Measurements from ENCODE around the gene ADORA1.

The ADORA1 gene

DNA sequence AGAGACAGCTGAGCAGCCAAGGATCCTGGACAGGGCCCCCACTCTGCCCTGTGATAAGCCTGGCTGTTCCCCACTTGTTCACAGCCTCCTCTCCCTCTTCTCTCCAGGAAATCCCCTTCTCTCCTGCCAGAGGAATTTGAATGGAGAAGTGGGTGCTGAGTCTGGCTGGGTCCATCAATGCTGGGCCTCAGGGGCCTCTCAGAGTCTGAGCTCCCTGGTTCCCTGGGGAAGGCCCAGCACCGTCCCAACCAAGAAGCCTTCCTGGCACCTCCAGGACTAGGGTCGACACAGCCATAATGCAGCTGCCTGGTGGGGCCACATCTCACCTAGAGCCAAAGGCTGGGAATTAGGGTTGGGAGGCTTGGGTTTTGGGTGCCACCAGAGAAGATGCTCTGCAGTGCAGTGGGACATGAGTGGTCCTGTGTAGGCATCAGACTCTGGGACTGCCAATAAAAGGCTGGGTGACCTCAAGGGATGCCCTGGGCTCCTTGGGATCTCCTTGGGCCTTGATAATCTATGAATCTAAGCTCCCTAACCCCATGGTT, 45.6 kb downstream of the ADORA1 start:
- no peak for DNase-seq (ENCODE audit: low spot score)

DNA sequence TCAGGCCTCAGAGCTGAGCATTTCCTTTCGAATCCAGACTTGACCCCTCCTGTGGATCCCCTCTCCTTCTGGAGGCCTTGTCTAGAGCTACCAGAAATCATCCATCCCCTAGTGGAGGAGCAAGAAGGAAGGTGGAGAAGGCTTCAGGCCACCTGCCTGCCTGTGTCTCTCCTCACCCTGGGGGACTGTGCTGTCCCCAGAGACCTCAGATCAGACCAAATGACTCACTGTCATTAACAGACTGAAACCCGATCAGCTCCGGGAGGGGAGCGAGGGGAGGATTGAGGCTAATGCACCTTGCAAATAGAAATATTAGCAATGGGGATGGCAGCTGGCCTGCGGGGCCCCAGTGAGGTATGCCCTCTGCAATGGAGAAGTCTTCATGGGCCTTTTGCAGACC, 46.0 kb downstream of the ADORA1 start:
- no peak for DNase-seq (ENCODE audit: low spot score)

DNA sequence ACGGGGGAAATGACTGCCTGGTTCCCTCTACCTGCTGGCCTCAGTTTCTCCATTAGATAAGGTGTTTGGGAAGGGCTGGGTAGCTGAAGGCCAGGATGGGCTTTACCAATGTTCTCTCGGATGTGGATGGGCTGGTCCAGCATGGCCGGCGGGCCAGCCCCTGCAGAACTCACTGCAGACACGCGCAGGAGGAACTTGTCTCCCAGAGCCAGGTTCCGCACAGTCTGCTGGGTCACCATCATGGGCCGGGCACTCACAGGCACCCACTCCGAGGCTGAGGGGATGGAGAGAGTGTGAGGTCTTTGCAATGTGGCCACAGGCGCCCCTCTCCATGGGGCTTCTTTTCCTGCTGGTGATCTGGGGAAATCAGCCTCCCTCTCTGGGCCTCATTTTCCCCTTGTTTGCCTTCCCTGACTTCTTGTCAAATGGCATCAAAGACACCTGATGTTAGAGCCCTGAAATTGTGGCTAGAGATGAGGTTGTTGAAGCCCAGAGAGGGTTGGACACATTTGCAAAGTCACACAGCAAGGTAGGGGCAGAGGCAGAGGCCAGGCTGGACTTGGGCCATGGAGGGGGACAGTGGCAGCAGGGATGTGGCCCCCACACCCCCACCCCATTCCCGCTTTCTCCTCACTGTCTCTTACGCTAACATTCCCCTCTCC, 46.9 kb downstream of the ADORA1 start:
- no peak for DNase-seq (ENCODE audit: low spot score)

- no peak for DNase-seq (ENCODE audit: low spot score)
Observed at GRCh38 chr1:203175237-203175826, 47.8 kb downstream of the ADORA1 start, which contains the start of gene MYBPH. MYBPH (minus strand) TSS chr1:203175826; CDS start chr1:203175755, 71 bp downstream.

DNA sequence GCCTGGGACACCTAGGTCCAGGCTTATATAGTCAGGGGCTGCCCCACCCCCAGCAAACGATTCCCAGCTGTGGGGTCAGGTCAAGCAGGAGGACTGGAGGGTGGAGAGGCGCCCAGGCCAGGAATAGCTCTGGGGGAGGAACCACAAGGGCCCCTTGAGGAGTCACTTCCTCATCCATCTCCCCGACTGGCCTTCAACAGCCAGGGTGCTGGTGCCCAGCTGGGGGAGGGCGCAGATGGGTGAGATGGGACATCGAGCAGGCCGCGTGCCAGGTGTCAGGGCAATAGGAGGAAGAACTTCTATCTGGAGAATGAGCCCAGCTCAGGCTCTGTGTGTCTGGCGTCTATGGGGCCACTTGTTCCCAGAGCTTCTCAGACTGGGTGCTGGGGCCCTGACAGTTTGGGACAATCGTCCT, 48.3 kb downstream of the ADORA1 start:
- DNase-seq (ENCODE audit: low spot score), result peak; percentile 81

GRCh38 chr1:203176273-203177035, 48.9 kb downstream of the ADORA1 start:
- DNase-seq (ENCODE audit: low spot score), result no peak

DNA sequence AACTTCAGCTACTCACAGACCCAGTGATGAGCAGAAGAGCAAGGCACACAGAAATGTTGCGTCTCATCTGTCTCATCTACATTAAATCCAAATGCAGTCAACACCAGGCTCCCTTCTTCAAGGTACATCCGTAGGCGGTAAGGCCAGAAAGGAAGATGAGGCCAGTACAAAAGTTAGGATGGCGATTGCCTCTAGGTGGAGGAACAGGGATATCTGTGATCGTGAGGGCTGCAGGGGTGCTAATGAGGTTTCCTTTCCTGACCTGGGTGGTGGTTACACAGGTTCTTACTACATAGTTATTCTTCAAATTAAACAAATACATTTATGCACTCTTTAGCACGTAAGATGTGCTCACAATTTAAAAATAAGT, 49.5 kb downstream of the ADORA1 start:
- no peak for DNase-seq (ENCODE audit: low spot score)

- no peak for DNase-seq (ENCODE audit: low spot score)
Observed at GRCh38 chr1:203177470-203178039, 50.0 kb downstream of the ADORA1 start.

- no peak for DNase-seq (ENCODE audit: low spot score)
Observed at GRCh38 chr1:203178083-203178482, 50.6 kb downstream of the ADORA1 start.

GRCh38 chr1:203178821-203179666, 51.5 kb downstream of the ADORA1 start:
- no peak for DNase-seq (ENCODE audit: low spot score)

- no peak for DNase-seq (ENCODE audit: low spot score)
Observed at GRCh38 chr1:203179667-203180005, 52.1 kb downstream of the ADORA1 start.

DNA sequence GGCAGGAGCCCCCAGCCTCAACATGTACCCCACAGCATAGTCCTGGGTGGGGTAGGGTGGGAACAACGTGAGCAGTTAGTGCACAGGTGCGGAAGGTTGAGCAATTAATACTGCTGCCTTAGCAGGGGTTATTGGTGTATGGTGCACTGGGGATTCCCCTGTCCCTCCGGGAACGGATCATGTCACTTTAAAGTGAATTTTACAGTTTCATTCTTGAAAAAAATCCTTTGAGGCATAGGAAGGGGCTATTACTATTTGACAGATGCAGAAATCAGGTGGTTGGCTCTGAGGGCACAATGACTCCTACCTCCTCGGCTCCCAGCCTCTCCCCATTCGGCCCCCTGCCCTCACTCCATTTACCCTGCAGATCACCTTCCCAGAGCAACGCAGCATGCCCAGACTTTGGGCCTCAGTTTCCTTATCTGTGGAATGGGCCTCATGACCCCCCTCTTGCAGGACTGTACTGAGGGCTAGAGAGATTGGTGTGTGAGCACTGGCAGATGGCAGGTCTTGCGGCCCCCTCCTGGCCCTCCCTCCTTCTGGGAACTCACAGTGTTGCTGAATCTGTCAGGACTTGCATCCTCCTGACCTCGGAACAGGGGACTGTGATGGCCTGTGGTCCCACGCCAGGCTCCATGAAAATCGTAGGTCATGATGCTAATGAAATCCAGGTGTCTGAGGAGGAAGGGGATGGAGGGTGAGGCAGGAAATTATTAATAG, 53.2 kb downstream of the ADORA1 start:
- no peak for DNase-seq (ENCODE audit: low spot score)

- no peak for DNase-seq (ENCODE audit: low spot score)
Observed at GRCh38 chr1:203181586-203182386, 54.3 kb downstream of the ADORA1 start.

DNA sequence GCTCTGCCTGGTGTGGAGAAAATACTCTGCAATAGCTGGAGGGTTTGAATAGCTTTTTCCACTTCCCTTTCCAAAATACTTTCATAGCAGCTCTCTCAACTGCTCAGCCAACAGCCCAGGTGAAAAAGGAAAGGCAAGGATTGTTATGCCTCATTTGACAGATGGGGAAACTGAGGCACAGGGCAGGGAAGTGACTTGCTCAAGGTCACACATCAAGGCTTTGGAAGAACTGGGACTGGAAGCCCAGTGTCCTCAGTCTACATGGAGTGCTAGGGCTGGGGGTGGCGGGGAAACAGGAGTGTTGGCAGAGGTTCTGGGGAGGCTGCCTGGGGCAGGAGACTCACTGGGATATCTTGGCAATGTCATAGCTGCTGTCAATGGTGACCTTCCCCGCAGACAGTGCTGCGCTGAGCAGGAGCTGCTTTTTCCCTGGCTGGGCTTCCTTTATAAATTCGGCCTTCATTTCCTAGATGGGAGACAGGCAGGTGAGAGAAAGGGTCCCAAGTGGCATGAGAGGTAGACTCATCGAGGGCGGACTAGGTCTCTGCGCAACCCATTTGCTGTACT, 54.9 kb downstream of the ADORA1 start:
- no peak for DNase-seq (ENCODE audit: low spot score)

GRCh38 chr1:203183828-203184227, 56.3 kb downstream of the ADORA1 start:
- DNase-seq (ENCODE audit: low spot score), result no peak

DNA sequence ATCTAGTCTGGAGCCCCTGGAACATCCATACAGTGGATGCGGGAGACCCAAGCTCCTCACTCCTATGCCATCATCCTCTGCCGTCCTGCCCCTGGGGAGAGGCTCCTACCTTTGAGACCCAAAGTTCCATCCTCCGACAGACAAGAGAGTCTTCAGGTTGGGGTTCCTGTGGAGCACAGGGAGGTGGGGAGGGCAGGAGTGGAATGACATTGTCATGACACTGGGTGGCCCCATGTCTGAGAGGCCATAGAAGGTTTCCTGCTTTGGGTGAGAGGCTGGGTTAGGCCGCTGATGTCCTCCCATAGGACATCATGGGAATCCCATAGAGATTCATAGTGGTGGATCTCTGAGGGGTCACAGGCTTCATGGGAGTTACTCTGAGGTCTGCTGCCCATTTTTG, 56.9 kb downstream of the ADORA1 start:
- DNase-seq (ENCODE audit: low spot score), result no peak

GRCh38 chr1:203185061-203185461, 57.5 kb downstream of the ADORA1 start:
- DNase-seq (ENCODE audit: low spot score), result no peak

- DNase-seq (ENCODE audit: low spot score), result no peak
Observed at GRCh38 chr1:203185585-203185984, 58.1 kb downstream of the ADORA1 start.

DNA sequence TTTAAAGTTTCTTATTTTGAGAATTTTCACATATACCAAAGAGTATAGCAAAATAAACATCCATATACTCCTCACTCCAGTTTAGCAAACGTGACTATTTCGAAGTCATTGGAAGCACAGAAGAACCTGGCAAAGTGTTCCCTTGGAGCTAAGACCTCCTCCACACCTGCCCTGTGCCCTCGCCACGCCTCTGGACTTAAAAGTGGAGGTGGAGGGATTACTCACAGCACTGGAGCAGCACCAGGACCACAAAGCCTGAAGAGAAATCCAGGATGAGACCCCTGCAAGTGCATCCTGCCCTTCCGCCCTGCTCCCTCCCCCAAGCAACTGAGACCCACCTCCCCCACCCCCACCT, 58.5 kb downstream of the ADORA1 start:
- no peak for DNase-seq (ENCODE audit: low spot score)

Data from Ammon's horn (tissue), 1 donor.